ENCODE results near the gene BNC2.

- no peak for TF ChIP-seq POLR2AphosphoS5 (IDR thresholded peaks at IDR 0.05; ENCODE audit: borderline replicate concordance, low read depth, low read length)
- no peak for TF ChIP-seq EZH2 (IDR thresholded peaks at IDR 0.05)
Measured at GRCh38 chr9:16487915-16488314, 382.6 kb downstream of the BNC2 start.
